Measurements from ENCODE around the gene TUT1. TPM values are rescaled to one million over a fixed set of nuclear protein-coding genes. Genes with fewer than 3 reads are reported as not detected.

The TUT1 gene
- total and polyA plus RNA-seq, 2 experiments from 2014 or later = 12.8 to 22.2 TPM

DNA sequence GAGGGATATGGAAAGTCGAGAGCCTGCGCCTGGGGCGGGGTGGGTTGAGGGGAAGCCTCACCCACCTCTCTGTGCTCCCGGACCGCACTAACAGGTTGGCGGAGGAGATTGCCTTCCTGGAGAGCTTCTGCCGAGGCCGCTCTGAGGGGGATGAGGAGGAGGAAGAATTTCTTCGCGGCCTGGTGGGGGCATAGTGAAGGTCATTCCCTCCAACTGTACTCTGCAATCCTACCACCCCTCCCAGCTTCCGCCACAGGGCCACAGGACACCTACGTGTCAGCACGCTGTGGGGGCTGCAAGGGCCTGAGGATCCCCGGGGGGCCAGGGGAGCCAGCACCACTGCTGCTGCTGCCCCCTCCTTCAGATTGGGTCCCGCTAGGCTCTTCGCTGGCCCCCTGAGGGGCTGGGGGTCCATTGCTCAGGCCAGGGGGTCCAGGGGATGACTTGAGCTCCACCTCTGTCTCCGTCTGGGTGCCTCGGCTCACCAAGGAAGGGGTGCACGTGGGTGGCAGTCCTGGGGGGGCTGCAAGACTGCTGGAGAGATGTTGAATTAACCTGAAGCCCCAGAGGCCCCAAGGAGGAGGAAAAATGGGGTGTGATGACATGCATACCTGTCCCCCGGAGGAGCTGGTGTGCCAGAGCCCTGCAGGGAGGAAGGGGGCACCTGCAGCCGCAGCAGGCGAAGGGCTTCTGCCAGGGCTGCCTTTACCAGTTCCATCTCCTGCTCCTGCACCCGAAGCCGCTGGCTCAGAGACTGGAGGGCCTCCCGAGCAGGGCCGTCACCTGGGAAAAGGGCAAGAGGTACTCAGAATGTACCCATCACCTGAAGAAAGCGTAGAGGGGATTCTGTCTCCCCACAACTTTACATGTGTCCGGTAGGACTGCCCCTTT is 19.7 kb upstream of the TUT1 start:
- Mint-ChIP-seq H3K27ac (no peak overlapping the region), H3K27me3 (ENCODE audit: insufficient read depth, low read depth, poor library complexity) (peaks cover 25% of the 10 kb centered on the region), H3K4me3 (peak overlapping the region; percentile 85), H3K4me1 (peaks cover 49% of the 10 kb centered on the region), H3K9me3 (peaks cover 4% of the 10 kb centered on the region; the same call in 2 of the 3 replicates), H3K36me3 (ENCODE audit: low read depth) (peaks cover 7% of the 10 kb centered on the region; the same call in 2 of the 3 replicates)
- H3K79me2 ChIP-seq (replicated peaks; ENCODE audit: insufficient read depth) = no peaks in the 10 kb centered on the region
- DNase-seq (ENCODE audit: low spot score) = no peak
- TF ChIP-seq STAT1 (IDR thresholded peaks at IDR 0.05; ENCODE audit: unreplicated experiment) (no peak), CREB1 (CRISPR knock-in tag; IDR thresholded peaks at IDR 0.05; ENCODE audit: low read depth) (no peak), NANOG (IDR thresholded peaks at IDR 0.05; ENCODE audit: borderline replicate concordance) (no peak), ZNF462 (CRISPR knock-in tag; IDR thresholded peaks at IDR 0.05) (no peak)
- H3K4me1 ChIP-seq (ENCODE audit: insufficient read depth) = peaks cover 8% of the 10 kb centered on the region; the same call in 1 of the 2 replicates
- no peaks in the 10 kb centered on the region for H3K36me3 ChIP-seq (ENCODE audit: insufficient read depth)
- no peaks in the 10 kb centered on the region for H4K20me1 ChIP-seq (replicated peaks; ENCODE audit: insufficient read depth)
- H3K9me2 ChIP-seq (ENCODE audit: insufficient read depth) = no peaks in the 10 kb centered on the region
- no peak overlapping the region for H3K27ac ChIP-seq (ENCODE audit: low read depth)
- H3K27me3 ChIP-seq (ENCODE audit: insufficient read depth) = peaks cover 11% of the 10 kb centered on the region; the same call in 1 of the 2 replicates
- H3K4me3 ChIP-seq = peak overlapping the region; percentile 83
- ATAC-seq = no peak
- peaks cover 20% of the 10 kb centered on the region for H3F3A ChIP-seq (replicated peaks; ENCODE audit: low read depth)
- peak overlapping the region; percentile 96 for H3K4me2 ChIP-seq
- H2AFZ ChIP-seq = peak overlapping the region; percentile 98; the same call in 1 of the 2 replicates

All from GM23338 (cell line).